K562 (cell line): ENCODE results near the gene CPTP. TPM values are rescaled to one million over a fixed set of nuclear protein-coding genes. Genes with fewer than 3 reads are reported as not detected.

Source experiments
- NFE2L1 ChIP-seq: fragments of 450-650 bp; IDR thresholded peaks from 2 replicates; pipeline ENCODE4 v1.6.1; 2016; ENCODE audit warnings: missing genetic modification characterization, low read depth, mild to moderate bottlenecking, missing compliant biosample characterization, moderate library complexity, borderline replicate concordance
- NR3C1 ChIP-seq: sonication (generic); formaldehyde crosslinking; IDR thresholded peaks from 2 replicates; pipeline ENCODE4 v1.8.1; 2022; ENCODE audit warnings: missing genetic modification reagents
- polyA plus RNA-seq, 8 experiments: library from polyadenylated mRNA; depleted of rRNA in 4 of 8; stranded (reverse) in 5 of 8; unstranded in 3 of 8; fragments of >200 nt; fragmentation: Nextera tagmentation in 2 of 8; fragmentation: Illumina TruSeq in 1 of 8; extraction: Ambion mirVana in 2 of 8; extraction: Trizol in 1 of 8; gene quantifications; 2 replicates each; pipeline versions ENCODE4 v1.2.1 to v1.2.3, GENCODE V29; 2011 to 2014; ENCODE audit warnings: inconsistent platforms in 1 of 8, missing spikeins in 1 of 8
- total RNA-seq, 7 experiments: library from RNA; depleted of rRNA in 6 of 7; stranded (reverse); fragments of >200 nt in 6 of 7; fragmentation: Illumina TruSeq in 2 of 7; extraction: Trizol in 2 of 7; gene quantifications; 2 replicates each; pipeline versions ENCODE4 v1.2.1 to v1.2.3, GENCODE V29; 2011 to 2021; ENCODE audit warnings: low replicate concordance in 1 of 7
- TF ChIP-seq, protein P1 (sequence below): fragments of 450-650 bp; IDR thresholded peaks from 2 replicates; pipeline ENCODE4 v1.6.1; 2016; ENCODE audit warnings: antibody characterized with exemption
- TF ChIP-seq, protein P2 (sequence below): sonication (generic); formaldehyde crosslinking; IDR thresholded peaks from 2 replicates; pipeline ENCODE4 v1.8.0; 2023; ENCODE audit warnings: mild to moderate bottlenecking, missing genetic modification reagents
- TF ChIP-seq, protein P3 (sequence below): sonication (generic); formaldehyde crosslinking; IDR thresholded peaks from 2 replicates; pipeline ENCODE4 v1.8.1; 2023; ENCODE audit warnings: mild to moderate bottlenecking, missing genetic modification reagents

CPTP gene
- total and polyA plus RNA-seq, 9 of the 15 experiments (the other 6 are each of a cell fraction or from before 2014, with no cell fraction given) = 0.11 to 25.8 (median 3.5) TPM

GRCh38 chr1:1353389-1354151, 29.0 kb downstream of the CPTP start (continued):
- TF ChIP-seq, protein P1, sequence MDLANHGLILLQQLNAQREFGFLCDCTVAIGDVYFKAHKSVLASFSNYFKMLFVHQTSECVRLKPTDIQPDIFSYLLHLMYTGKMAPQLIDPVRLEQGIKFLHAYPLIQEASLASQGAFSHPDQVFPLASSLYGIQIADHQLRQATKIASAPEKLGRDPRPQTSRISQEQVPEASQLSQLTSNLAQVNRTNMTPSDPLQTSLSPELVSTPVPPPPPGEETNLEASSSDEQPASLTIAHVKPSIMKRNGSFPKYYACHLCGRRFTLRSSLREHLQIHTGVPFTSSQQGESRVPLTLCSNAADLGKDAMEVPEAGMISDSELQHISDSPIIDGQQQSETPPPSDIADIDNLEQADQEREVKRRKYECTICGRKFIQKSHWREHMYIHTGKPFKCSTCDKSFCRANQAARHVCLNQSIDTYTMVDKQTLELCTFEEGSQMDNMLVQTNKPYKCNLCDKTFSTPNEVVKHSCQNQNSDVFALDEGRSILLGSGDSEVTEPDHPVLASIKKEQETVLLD = no peak
- TF ChIP-seq, protein P2, sequence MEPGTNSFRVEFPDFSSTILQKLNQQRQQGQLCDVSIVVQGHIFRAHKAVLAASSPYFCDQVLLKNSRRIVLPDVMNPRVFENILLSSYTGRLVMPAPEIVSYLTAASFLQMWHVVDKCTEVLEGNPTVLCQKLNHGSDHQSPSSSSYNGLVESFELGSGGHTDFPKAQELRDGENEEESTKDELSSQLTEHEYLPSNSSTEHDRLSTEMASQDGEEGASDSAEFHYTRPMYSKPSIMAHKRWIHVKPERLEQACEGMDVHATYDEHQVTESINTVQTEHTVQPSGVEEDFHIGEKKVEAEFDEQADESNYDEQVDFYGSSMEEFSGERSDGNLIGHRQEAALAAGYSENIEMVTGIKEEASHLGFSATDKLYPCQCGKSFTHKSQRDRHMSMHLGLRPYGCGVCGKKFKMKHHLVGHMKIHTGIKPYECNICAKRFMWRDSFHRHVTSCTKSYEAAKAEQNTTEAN = no peak
- TF ChIP-seq, protein P3, sequence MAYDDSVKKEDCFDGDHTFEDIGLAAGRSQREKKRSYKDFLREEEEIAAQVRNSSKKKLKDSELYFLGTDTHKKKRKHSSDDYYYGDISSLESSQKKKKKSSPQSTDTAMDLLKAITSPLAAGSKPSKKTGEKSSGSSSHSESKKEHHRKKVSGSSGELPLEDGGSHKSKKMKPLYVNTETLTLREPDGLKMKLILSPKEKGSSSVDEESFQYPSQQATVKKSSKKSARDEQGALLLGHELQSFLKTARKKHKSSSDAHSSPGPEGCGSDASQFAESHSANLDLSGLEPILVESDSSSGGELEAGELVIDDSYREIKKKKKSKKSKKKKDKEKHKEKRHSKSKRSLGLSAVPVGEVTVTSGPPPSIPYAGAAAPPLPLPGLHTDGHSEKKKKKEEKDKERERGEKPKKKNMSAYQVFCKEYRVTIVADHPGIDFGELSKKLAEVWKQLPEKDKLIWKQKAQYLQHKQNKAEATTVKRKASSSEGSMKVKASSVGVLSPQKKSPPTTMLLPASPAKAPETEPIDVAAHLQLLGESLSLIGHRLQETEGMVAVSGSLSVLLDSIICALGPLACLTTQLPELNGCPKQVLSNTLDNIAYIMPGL (CRISPR knock-in tag) = no peak
- TF ChIP-seq NFE2L1 (tag) (no peak), NR3C1 (no peak)
